GM21515 (cell line): ENCODE measurements around the gene MCU.
"Not testable (repeated sequence)": the region's sequence is repeated elsewhere in the genome, so short reads cannot be mapped to it uniquely, and the experiment has no call there.

Experiments used
- ATAC-seq: cut with Tn5 transposase; IDR thresholded peaks from one replicate; pipeline ENCODE4 v1.9.1; 2021; ENCODE audit not compliant: unreplicated experiment

Gene MCU

GRCh38 chr10:72758930-72759329, 67.0 kb downstream of the MCU start:
- not testable (repeated sequence) for ATAC-seq

- ATAC-seq, result no peak
Measured at GRCh38 chr10:72759584-72759983, 67.6 kb downstream of the MCU start.

GRCh38 chr10:72761498-72761897, 69.6 kb downstream of the MCU start:
- no peak for ATAC-seq

GRCh38 chr10:72762042-72762441, 70.1 kb downstream of the MCU start:
- ATAC-seq, result no peak

GRCh38 chr10:72763201-72763600, 71.3 kb downstream of the MCU start:
- no peak for ATAC-seq

GRCh38 chr10:72764151-72764550, 72.2 kb downstream of the MCU start:
- ATAC-seq, result no peak

- ATAC-seq, result no peak
Measured at GRCh38 chr10:72765051-72765745, 73.3 kb downstream of the MCU start.

GRCh38 chr10:72771195-72771594, 79.3 kb downstream of the MCU start:
- ATAC-seq, result not testable (repeated sequence)

GRCh38 chr10:72772031-72772430, 80.1 kb downstream of the MCU start:
- ATAC-seq, result no peak

GRCh38 chr10:72779874-72780273, 87.9 kb downstream of the MCU start:
- no peak for ATAC-seq

GRCh38 chr10:72782649-72783330, 90.8 kb downstream of the MCU start:
- ATAC-seq, result no peak

GRCh38 chr10:72783410-72783833, 91.5 kb downstream of the MCU start:
- no peak for ATAC-seq

GRCh38 chr10:72784551-72785351, 92.8 kb downstream of the MCU start:
- no peak for ATAC-seq

GRCh38 chr10:72785409-72785808, 93.5 kb downstream of the MCU start:
- no peak for ATAC-seq

- ATAC-seq, result no peak
Measured at GRCh38 chr10:72790216-72790990, 98.5 kb downstream of the MCU start.

- ATAC-seq, result no peak
Measured at GRCh38 chr10:72792288-72792687, 100.3 kb downstream of the MCU start.

GRCh38 chr10:72793752-72794151, 101.8 kb downstream of the MCU start:
- no peak for ATAC-seq

- ATAC-seq, result no peak
Measured at GRCh38 chr10:72794260-72794659, 102.3 kb downstream of the MCU start.

GRCh38 chr10:72796042-72796441, 104.1 kb downstream of the MCU start:
- ATAC-seq, result no peak

GRCh38 chr10:72796538-72796937, 104.6 kb downstream of the MCU start:
- no peak for ATAC-seq
